H1 (cell line): ENCODE results near the gene NAA38. TPM values are rescaled to one million over a fixed set of nuclear protein-coding genes. Genes with fewer than 3 reads are reported as not detected.
A peak's percentile ranks its signal among the peaks of the same experiment; 100 is the strongest.

Source experiments
- CTCF ChIA-PET: fragments of 300-600 bp; sonication (Branson Sonifier 250); formaldehyde crosslinking; loops from one replicate; lab custom pipeline; 2021; ENCODE audit not compliant: partially characterized antibody; lab: Charles Lee
- POLR2A ChIA-PET: fragments of 300-600 bp; sonication (Branson Sonifier 250); formaldehyde crosslinking; loops from one replicate; lab custom pipeline; 2021; ENCODE audit warnings: inconsistent platforms; ENCODE audit not compliant: partially characterized antibody; lab: Charles Lee
- DNase-seq, 2 experiments: peaks; one replicate each; pipeline versions ENCODE4 v3.0.0 to v3.0.0-alpha.2; 2010 to 2022; ENCODE audit warnings: low spot score in 2 of 2, low read depth in 1 of 2, mixed read lengths in 1 of 2
- FAIRE-seq: peaks from 2 replicates; lab custom pipeline; 2011; peaks lifted over from hg19 to GRCh38; lab: Jason Lieb, UNC
- H2AFZ ChIP-seq: 2 replicates; pipeline ENCODE4 v1.8.1; 2012; ENCODE audit warnings: low read length, inconsistent platforms
- H2AK5ac ChIP-seq: 2 replicates; pipeline ENCODE4 v1.6.1; 2013; ENCODE audit warnings: low read depth, low read length
- H2BK120ac ChIP-seq: replicated peaks from 2 replicates; pipeline ENCODE3; 2013; ENCODE audit warnings: low read depth, low read length, inconsistent platforms
- H2BK12ac ChIP-seq: 2 replicates; pipeline ENCODE4 v1.6.1; 2013; ENCODE audit warnings: low read depth, low read length
- H2BK15ac ChIP-seq: 2 replicates; pipeline ENCODE4 v1.6.1; 2013; ENCODE audit warnings: low read length
- H2BK20ac ChIP-seq: 2 replicates; pipeline ENCODE4 v1.6.1; 2013; ENCODE audit warnings: low read length
- H2BK5ac ChIP-seq: 2 replicates; pipeline ENCODE4 v1.6.1; 2013; ENCODE audit warnings: low read depth, low read length
- H3K14ac ChIP-seq: 2 replicates; pipeline ENCODE4 v1.6.1; 2013; ENCODE audit warnings: inconsistent platforms; ENCODE audit not compliant: insufficient read length
- H3K18ac ChIP-seq: 2 replicates; pipeline ENCODE4 v1.6.1; 2013; ENCODE audit warnings: low read length; ENCODE audit errors: extremely low read depth
- H3K23ac ChIP-seq: 2 replicates; pipeline ENCODE4 v1.6.1; 2013; ENCODE audit warnings: inconsistent platforms; ENCODE audit not compliant: insufficient read length
- H3K23me2 ChIP-seq: 2 replicates; pipeline ENCODE4 v1.6.1; 2013; ENCODE audit warnings: low read depth, low read length
- H3K27ac ChIP-seq: 2 replicates; pipeline ENCODE4 v1.6.1; 2011; ENCODE audit warnings: low read depth, low read length, inconsistent platforms
- H3K27me3 ChIP-seq, 4 experiments: replicated peaks in 1 of 4; 1 replicate in 1 of 4; 2 replicates in 3 of 4; pipeline versions ENCODE4 v1.6.1 to v1.8.1; 2011 to 2013; ENCODE audit warnings: low read length in 3 of 4, mild to moderate bottlenecking in 3 of 4, inconsistent platforms in 2 of 4, mixed read lengths in 2 of 4, moderate library complexity in 1 of 4; ENCODE audit not compliant: control insufficient read depth in 3 of 4, insufficient read depth in 3 of 4; ENCODE audit errors: extremely low read depth in 1 of 4
- H3K36me3 ChIP-seq, 4 experiments: 2 replicates each; pipeline versions ENCODE4 v1.6.1 to v1.8.1; 2011 to 2013; ENCODE audit warnings: mild to moderate bottlenecking in 4 of 4, low read length in 3 of 4, moderate library complexity in 2 of 4, control low read depth in 1 of 4, inconsistent platforms in 1 of 4; ENCODE audit not compliant: insufficient read depth in 4 of 4, control insufficient read depth in 2 of 4
- H3K4ac ChIP-seq: replicated peaks from 2 replicates; pipeline ENCODE3; 2013; ENCODE audit warnings: low read length, low read depth, mixed read lengths, inconsistent platforms; ENCODE audit not compliant: insufficient read length
- H3K4me1 ChIP-seq, 4 experiments: replicated peaks in 1 of 4; 1 replicate in 1 of 4; 2 replicates in 3 of 4; pipeline versions ENCODE4 v1.6.1 to v1.8.1; 2011 to 2013; ENCODE audit warnings: low read length in 3 of 4, inconsistent platforms in 2 of 4, mixed read lengths in 1 of 4; ENCODE audit not compliant: insufficient read depth in 4 of 4, control insufficient read depth in 3 of 4
- H3K4me2 ChIP-seq, 2 experiments: 2 replicates each; pipeline versions ENCODE4 v1.6.1 to v1.8.1; 2011 to 2013; ENCODE audit warnings: low read depth in 2 of 2, low read length in 2 of 2, control low read depth in 1 of 2, inconsistent platforms in 1 of 2, mild to moderate bottlenecking in 1 of 2; ENCODE audit not compliant: insufficient read depth in 1 of 2
- H3K4me3 ChIP-seq, 4 experiments: fragments of 200-600, 300-600 bp in 1 of 4; sonication (generic), shearing (Covaris generic), sonication (Bioruptor Twin) in 1 of 4; 2 replicates each; pipeline versions ENCODE4 v1.5.1 to v1.8.1; 2011 to 2016; ENCODE audit warnings: low read length in 4 of 4, low read depth in 3 of 4, control low read depth in 2 of 4, inconsistent platforms in 2 of 4, mild to moderate bottlenecking in 2 of 4, mixed read lengths in 1 of 4, moderate library complexity in 1 of 4; ENCODE audit not compliant: insufficient read depth in 2 of 4; ENCODE audit errors: extremely low read depth in 1 of 4
- H3K56ac ChIP-seq: replicated peaks from 2 replicates; pipeline ENCODE3; 2013; ENCODE audit warnings: low read depth, mild to moderate bottlenecking, mixed read lengths, low read length, inconsistent platforms; ENCODE audit not compliant: insufficient read length
- H3K79me1 ChIP-seq: 2 replicates; pipeline ENCODE4 v1.6.1; 2013; ENCODE audit warnings: low read depth, low read length, control low read depth
- H3K79me2 ChIP-seq, 2 experiments: 2 replicates each; pipeline versions ENCODE4 v1.6.1 to v1.8.1; 2012 to 2013; ENCODE audit warnings: low read length in 2 of 2, mild to moderate bottlenecking in 2 of 2, inconsistent platforms in 1 of 2; ENCODE audit not compliant: insufficient read depth in 2 of 2, control insufficient read depth in 1 of 2
- H3K9ac ChIP-seq, 4 experiments: replicated peaks in 1 of 4; 1 replicate in 1 of 4; 2 replicates in 3 of 4; pipeline versions ENCODE4 v1.6.1 to v1.8.1; 2011 to 2013; ENCODE audit warnings: low read depth in 3 of 4, low read length in 3 of 4, control low read depth in 2 of 4, mild to moderate bottlenecking in 2 of 4, moderate library complexity in 2 of 4, inconsistent platforms in 1 of 4; ENCODE audit errors: extremely low read depth in 1 of 4
- H3K9me3 ChIP-seq, 2 experiments: 2 replicates each; pipeline versions ENCODE4 v1.6.1 to v1.8.1; 2012 to 2013; ENCODE audit warnings: mild to moderate bottlenecking in 2 of 2, moderate library complexity in 2 of 2, control low read depth in 1 of 2, inconsistent platforms in 1 of 2, low read depth in 1 of 2, low read length in 1 of 2, mixed read lengths in 1 of 2; ENCODE audit not compliant: insufficient read depth in 2 of 2
- H4K20me1 ChIP-seq, 2 experiments: replicated peaks in 1 of 2; 2 replicates each; pipeline versions ENCODE3 to v1.8.1; 2011 to 2013; ENCODE audit warnings: inconsistent platforms in 2 of 2, low read length in 2 of 2, mild to moderate bottlenecking in 1 of 2; ENCODE audit not compliant: insufficient read depth in 2 of 2, control insufficient read depth in 1 of 2
- H4K5ac ChIP-seq: 2 replicates; pipeline ENCODE4 v1.6.1; 2013; ENCODE audit warnings: low read length, low read depth, mixed read lengths, inconsistent platforms; ENCODE audit not compliant: insufficient read length
- H4K8ac ChIP-seq: 2 replicates; pipeline ENCODE4 v1.8.0; 2013; ENCODE audit warnings: mild to moderate bottlenecking, moderate library complexity, low read length, inconsistent platforms; ENCODE audit not compliant: insufficient read depth; ENCODE audit errors: extremely low read depth
- H4K91ac ChIP-seq: replicated peaks from 2 replicates; pipeline ENCODE3; 2013; ENCODE audit warnings: low read length, mixed read lengths, inconsistent platforms; ENCODE audit not compliant: insufficient read length
- CHD2 ChIP-seq: IDR thresholded peaks from 2 replicates; pipeline ENCODE4 v1.6.1; 2012; ENCODE audit warnings: low read length, improper control_type of control experiment
- CREB1 ChIP-seq: IDR thresholded peaks from 2 replicates; pipeline ENCODE4 v1.6.1; 2012; ENCODE audit warnings: inconsistent platforms
- GTF2F1 ChIP-seq: IDR thresholded peaks from 2 replicates; pipeline ENCODE4 v1.6.1; 2012; ENCODE audit warnings: low read depth, low read length, improper control_type of control experiment, borderline replicate concordance
- HDAC2 ChIP-seq, 2 experiments: fragments of 300-600 bp in 1 of 2; sonication (generic) in 1 of 2; IDR thresholded peaks; 2 replicates each; pipeline ENCODE4 v1.6.1; 2011 to 2012; ENCODE audit warnings: low read depth in 2 of 2, low read length in 2 of 2, mild to moderate bottlenecking in 2 of 2, moderate library complexity in 2 of 2, borderline replicate concordance in 1 of 2, inconsistent platforms in 1 of 2
- KDM1A ChIP-seq: fragments of 200-600, 300-600 bp; sonication (generic); IDR thresholded peaks from 2 replicates; pipeline ENCODE4 v1.7.1; 2016; ENCODE audit warnings: mild to moderate bottlenecking, low read length, borderline replicate concordance
- KDM4A ChIP-seq: IDR thresholded peaks from one replicate; pipeline ENCODE4 v1.7.1; 2012; ENCODE audit warnings: low read depth, mild to moderate bottlenecking, moderate library complexity, low read length, inconsistent platforms; ENCODE audit not compliant: severe bottlenecking
- RBBP5 ChIP-seq: IDR thresholded peaks from 2 replicates; pipeline ENCODE4 v1.7.1; 2012; ENCODE audit warnings: low read depth, mild to moderate bottlenecking, inconsistent platforms, low read length, moderate library complexity, borderline replicate concordance
- SIRT6 ChIP-seq: IDR thresholded peaks from one replicate; pipeline ENCODE4 v1.7.1; 2012; ENCODE audit warnings: low read length, inconsistent platforms
- SP4 ChIP-seq: IDR thresholded peaks from 2 replicates; pipeline ENCODE4 v1.6.1; 2012; ENCODE audit warnings: low read length, inconsistent platforms
- SRF ChIP-seq: IDR thresholded peaks from 2 replicates; pipeline ENCODE4 v1.6.1; 2011; ENCODE audit warnings: mild to moderate bottlenecking, low read depth, low read length, moderate library complexity
- USF2 ChIP-seq: IDR thresholded peaks from 2 replicates; pipeline ENCODE4 v1.6.1; 2011; ENCODE audit warnings: low read length, improper control_type of control experiment
- WGBS, 2 experiments: shearing (Covaris generic) in 1 of 2; methylation state at CpG; one replicate each; pipeline versions ENCODE4 v1.1.6 to v1.1.7; 2013 to 2015; ENCODE audit warnings: low lambda C conversion rate in 2 of 2, mixed read lengths in 2 of 2, inconsistent platforms in 1 of 2, low coverage in 1 of 2, missing lambda C conversion rate in 1 of 2; ENCODE audit not compliant: insufficient replicate concordance in 2 of 2, insufficient coverage in 1 of 2, insufficient read length in 1 of 2; ENCODE audit errors: extremely low coverage in 1 of 2, missing lambda C conversion rate in 1 of 2; 5-methylcytosine and 5-hydroxymethylcytosine counted together
- polyA plus RNA-seq, 7 experiments: library from polyadenylated mRNA; depleted of rRNA in 3 of 7; stranded (reverse) in 5 of 7; unstranded in 2 of 7; fragments of >200 nt in 5 of 7; fragments of 200-250 nt in 2 of 7; gene quantifications; 1 replicate in 5 of 7; 2 replicates in 1 of 7; 4 replicates in 1 of 7; pipeline versions ENCODE4 v1.2.1 to v1.2.3, GENCODE V29; 2011 to 2013; ENCODE audit warnings: missing spikeins in 2 of 7, mixed read lengths in 2 of 7
- total RNA-seq: library from RNA; stranded (reverse); fragmentation: NEBNext Ultra II Directional; extraction: Animal tissue kit (Norgen Biotek cat#: 25700); gene quantifications from 2 replicates; pipeline ENCODE4 v1.2.1, GENCODE V29; 2021

The NAA38 gene
- total and polyA plus RNA-seq, 2 of the 8 experiments (the other 6 are each of a cell fraction or from before 2014, with no cell fraction given), result 30.2 to 109 TPM

- Histone ChIP-seq H3K4me1 (peaks cover 10 to 31% (median 19%) of the 10 kb centered on the region in 4 experiments), H4K5ac (no peak overlapping the region), H3K4me3 (no peak overlapping the region; a peak in 1 of 8 replicates), H3K79me1 (no peaks in the 10 kb centered on the region), H4K91ac (no peak overlapping the region), H3K9ac (no peak overlapping the region; a peak in 1 of 7 replicates), H3K23me2 (peaks cover 50% of the 10 kb centered on the region), H4K8ac (no peak overlapping the region), H3K36me3 (no peaks in the 10 kb centered on the region), H2BK5ac (no peak overlapping the region), H3K4me2 (peak overlapping the region in 1 of 2 experiments; percentile 84; a peak in 1 of 4 replicates), H3K9me3 (no peaks in the 10 kb centered on the region), H2BK20ac (no peak overlapping the region), H3K27me3 (peaks cover 18 to 50% (median 43%) of the 10 kb centered on the region in 4 experiments), H2BK15ac (no peak overlapping the region), H3K4ac (no peak overlapping the region), H4K20me1 (peaks cover 4 to 34% of the 10 kb centered on the region in 2 experiments), H2AK5ac (0 out of 2 replicates have a peak overlapping the region, but pooled peaks have one; percentile 60), H2AFZ (no peak overlapping the region), H3K56ac (no peak overlapping the region), H3K27ac (no peak overlapping the region), H3K18ac (peak overlapping the region; percentile 71; the same call in 1 of the 2 replicates), H3K14ac (no peak overlapping the region), H2BK120ac (no peak overlapping the region), H3K23ac (no peak overlapping the region), H2BK12ac (peak overlapping the region; percentile 82; the same call in 1 of the 2 replicates), H3K79me2 (no peaks in the 10 kb centered on the region)
- DNase-seq (no peak), FAIRE-seq (no peak)
- 78% methylated on average over 6 of the region's 6 CpGs; no CpG with 5 or more reads in 1 of the 2 experiments for WGBS, 2 experiments
- CTCF ChIA-PET, result interaction anchor here (0.7 to 5.0 kb wide), 5 partner anchors 12 to 220 kb away, joined by 3 to 25 read pairs (median 4); partner anchors contain the start of genes CYB5D1 and NAA38
- POLR2A ChIA-PET, result interaction anchor here (3.2 to 5.2 kb wide), 2 partner anchors 12 to 17 kb away, joined by 24 to 34 read pairs; partner anchors contain the start of genes NAA38 and TMEM88
- TF ChIP-seq SIRT6 (no peak), CREB1 (no peak), RBBP5 (no peak), USF2 (no peak), CHD2 (no peak), KDM1A (no peak), GTF2F1 (no peak), SP4 (no peak), SRF (no peak), HDAC2 (IDR thresholded peaks at IDR 0.05; ENCODE audit: borderline replicate concordance in 1 of 2, low read depth in 2 of 2, low read length in 2 of 2) (no peak), KDM4A (no peak)
Observed at GRCh38 chr17:7839190-7839875, 18.0 kb downstream of the NAA38 start.
